Measurements from ENCODE around the gene TP63. TPM values are rescaled to one million over a fixed set of nuclear protein-coding genes. Genes with fewer than 3 reads are reported as not detected.
"Not testable (repeated sequence)": the region's sequence is repeated elsewhere in the genome, so short reads cannot be mapped to it uniquely, and the experiment has no call there.

Gene TP63
- total RNA-seq, 1 donor from 2014 or later = 0.83 TPM

GRCh38 chr3:189720736-189721417, 89.7 kb downstream of the TP63 start:
- intact Hi-C loops (cut with micrococcal nuclease) = no loop called here

GRCh38 chr3:189721873-189722665, 90.9 kb downstream of the TP63 start:
- intact Hi-C loops (cut with micrococcal nuclease) = no loop called here

GRCh38 chr3:189724356-189724755, 93.2 kb downstream of the TP63 start:
- intact Hi-C loops (cut with micrococcal nuclease) = no loop called here

GRCh38 chr3:189726277-189726676, 95.1 kb downstream of the TP63 start:
- intact Hi-C loops (cut with micrococcal nuclease) = no loop called here

- intact Hi-C loops (cut with micrococcal nuclease) = no loop called here
Observed at GRCh38 chr3:189727158-189727557, 96.0 kb downstream of the TP63 start.

GRCh38 chr3:189727898-189728297, 96.7 kb downstream of the TP63 start:
- intact Hi-C loops (cut with micrococcal nuclease) = no loop called here

- intact Hi-C loops (cut with micrococcal nuclease) = no loop called here
Observed at GRCh38 chr3:189728915-189729314, 97.7 kb downstream of the TP63 start.

- intact Hi-C loops (cut with micrococcal nuclease) = no loop called here
Observed at GRCh38 chr3:189734061-189734460, 102.9 kb downstream of the TP63 start.

GRCh38 chr3:189735913-189736312, 104.7 kb downstream of the TP63 start:
- intact Hi-C loops (cut with micrococcal nuclease) = no loop called here

GRCh38 chr3:189737071-189737470, 105.9 kb downstream of the TP63 start:
- intact Hi-C loops (cut with micrococcal nuclease) = no loop called here

- intact Hi-C loops (cut with micrococcal nuclease) = no loop called here
Observed at GRCh38 chr3:189737619-189738018, 106.4 kb downstream of the TP63 start.

GRCh38 chr3:189739378-189739777, 108.2 kb downstream of the TP63 start:
- intact Hi-C loops (cut with micrococcal nuclease) = no loop called here

GRCh38 chr3:189740156-189740555, 109.0 kb downstream of the TP63 start:
- intact Hi-C loops (cut with micrococcal nuclease) = no loop called here

GRCh38 chr3:189744235-189744634, 113.0 kb downstream of the TP63 start:
- intact Hi-C loops (cut with micrococcal nuclease) = no loop called here

- intact Hi-C loops (cut with micrococcal nuclease) = no loop called here
Observed at GRCh38 chr3:189745622-189746021, 114.4 kb downstream of the TP63 start.

GRCh38 chr3:189748046-189748445, 116.9 kb downstream of the TP63 start:
- intact Hi-C loops (cut with micrococcal nuclease) = no loop called here

GRCh38 chr3:189750972-189751371, 119.8 kb downstream of the TP63 start:
- intact Hi-C loops (cut with micrococcal nuclease) = not testable (repeated sequence)

- intact Hi-C loops (cut with micrococcal nuclease) = no loop called here
Observed at GRCh38 chr3:189754356-189754755, 123.2 kb downstream of the TP63 start.

GRCh38 chr3:189756582-189757078, 125.4 kb downstream of the TP63 start:
- intact Hi-C loops (cut with micrococcal nuclease) = no loop called here

- intact Hi-C loops (cut with micrococcal nuclease) = no loop called here
Observed at GRCh38 chr3:189758186-189758585, 127.0 kb downstream of the TP63 start.

- intact Hi-C loops (cut with micrococcal nuclease) = no loop called here
Observed at GRCh38 chr3:189766416-189766815, 135.2 kb downstream of the TP63 start.

- intact Hi-C loops (cut with micrococcal nuclease) = no loop called here
Observed at GRCh38 chr3:189771842-189772450, 140.8 kb downstream of the TP63 start.
